Subcutaneous adipose tissue (tissue), 4 donors: ENCODE data around the gene PIGC. TPM values are rescaled to one million over a fixed set of nuclear protein-coding genes. Genes with fewer than 3 reads are reported as not detected.

Source experiments
- CTCF ChIP-seq: fragments of 450-650 bp; IDR thresholded peaks from one replicate; pipeline ENCODE4 v1.5.1; 2016; ENCODE audit warnings: low read depth, mild to moderate bottlenecking, control low read depth, antibody characterized with exemption, moderate library complexity
- total RNA-seq, 4 donors: library from RNA; depleted of rRNA; stranded (reverse); fragments of >200 nt; gene quantifications; one replicate each; pipeline ENCODE4 v1.1.0, GENCODE V29; 2016

Gene PIGC
- total RNA-seq, 4 donors from 2014 or later = 16.6 to 25.1 (median 21.2) TPM

DNA sequence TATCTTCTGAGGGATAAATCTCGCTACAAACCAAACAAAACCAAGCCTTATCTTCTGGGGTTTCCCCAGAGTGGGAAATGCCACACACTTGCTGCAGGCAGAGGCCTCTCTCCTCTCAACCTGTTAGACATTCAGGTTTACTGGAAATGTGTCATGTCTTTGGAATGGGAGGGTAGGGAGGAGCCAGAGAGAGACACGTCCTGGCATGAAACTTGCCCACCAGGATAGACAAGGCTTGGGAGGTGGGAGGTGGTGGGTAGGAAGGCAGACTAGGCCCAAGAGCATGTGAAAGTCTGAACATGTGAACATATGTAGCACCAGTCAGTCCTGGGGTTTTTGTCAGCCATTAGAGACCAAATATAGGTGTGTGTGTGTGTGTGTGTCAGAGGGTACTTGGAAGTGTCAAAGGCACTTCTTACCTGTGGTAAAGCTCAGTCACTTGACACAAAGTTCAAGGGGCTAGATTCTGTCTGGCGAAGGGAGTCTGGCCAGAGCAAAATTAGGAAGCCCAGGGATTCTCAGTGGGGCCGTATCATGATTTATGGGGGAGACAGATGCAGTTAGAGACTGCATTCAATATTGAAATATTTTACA, 32.4 kb upstream of the PIGC start:
- no peak for TF ChIP-seq CTCF

DNA sequence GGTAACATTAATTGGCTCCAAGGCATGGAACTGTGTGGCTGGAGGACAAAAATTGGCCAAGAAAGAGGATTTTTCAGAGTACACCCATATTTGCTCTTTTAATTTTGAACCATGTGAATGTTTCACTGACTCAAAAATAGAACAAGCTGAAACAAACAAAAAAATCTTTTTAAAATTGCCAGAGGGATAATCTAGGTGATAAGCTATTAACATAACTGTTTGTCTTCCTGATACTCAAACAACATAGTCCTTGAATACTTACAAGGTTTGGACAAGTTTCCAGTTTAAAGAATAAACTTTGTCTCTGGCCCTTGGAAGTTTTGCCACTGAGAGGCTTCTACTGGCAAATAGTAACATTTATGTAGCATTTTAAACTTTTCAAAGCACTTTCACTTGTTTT, 30.0 kb upstream of the PIGC start:
- no peak for TF ChIP-seq CTCF

GRCh38 chr1:172473302-172473701, 29.4 kb upstream of the PIGC start:
- no peak for TF ChIP-seq CTCF

GRCh38 chr1:172472495-172472894, 28.6 kb upstream of the PIGC start:
- TF ChIP-seq CTCF = no peak

GRCh38 chr1:172471666-172472065, 27.8 kb upstream of the PIGC start:
- TF ChIP-seq CTCF = no peak

DNA sequence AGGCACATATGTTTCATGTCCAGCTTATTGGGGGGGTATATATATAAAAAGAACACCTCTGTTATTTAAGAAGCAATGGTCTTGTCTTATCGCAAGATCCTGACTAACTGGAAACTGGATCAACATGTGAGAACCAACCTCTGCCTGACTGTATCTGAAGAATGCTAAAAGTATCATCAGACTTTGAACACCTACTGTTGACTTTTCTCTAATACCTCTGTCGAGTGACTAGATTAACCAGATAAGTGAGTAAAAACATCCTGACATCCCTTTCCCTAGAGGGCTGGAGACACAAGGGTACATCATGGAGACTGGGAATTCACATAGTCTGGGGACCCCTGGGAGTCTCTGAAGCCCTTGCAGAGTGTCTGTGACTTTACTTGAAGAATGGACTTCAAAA, 26.3 kb upstream of the PIGC start:
- no peak for TF ChIP-seq CTCF

- no peak for TF ChIP-seq CTCF
Measured at GRCh38 chr1:172469717-172470116, 25.8 kb upstream of the PIGC start.
